HG03565 (cell line): ENCODE measurements around the gene CCDC28B.

Source experiments
- ATAC-seq: cut with Tn5 transposase; IDR thresholded peaks from one replicate; pipeline ENCODE4 v1.9.1; 2021; ENCODE audit warnings: mild to moderate bottlenecking, moderate library complexity; ENCODE audit not compliant: unreplicated experiment

The CCDC28B gene

DNA sequence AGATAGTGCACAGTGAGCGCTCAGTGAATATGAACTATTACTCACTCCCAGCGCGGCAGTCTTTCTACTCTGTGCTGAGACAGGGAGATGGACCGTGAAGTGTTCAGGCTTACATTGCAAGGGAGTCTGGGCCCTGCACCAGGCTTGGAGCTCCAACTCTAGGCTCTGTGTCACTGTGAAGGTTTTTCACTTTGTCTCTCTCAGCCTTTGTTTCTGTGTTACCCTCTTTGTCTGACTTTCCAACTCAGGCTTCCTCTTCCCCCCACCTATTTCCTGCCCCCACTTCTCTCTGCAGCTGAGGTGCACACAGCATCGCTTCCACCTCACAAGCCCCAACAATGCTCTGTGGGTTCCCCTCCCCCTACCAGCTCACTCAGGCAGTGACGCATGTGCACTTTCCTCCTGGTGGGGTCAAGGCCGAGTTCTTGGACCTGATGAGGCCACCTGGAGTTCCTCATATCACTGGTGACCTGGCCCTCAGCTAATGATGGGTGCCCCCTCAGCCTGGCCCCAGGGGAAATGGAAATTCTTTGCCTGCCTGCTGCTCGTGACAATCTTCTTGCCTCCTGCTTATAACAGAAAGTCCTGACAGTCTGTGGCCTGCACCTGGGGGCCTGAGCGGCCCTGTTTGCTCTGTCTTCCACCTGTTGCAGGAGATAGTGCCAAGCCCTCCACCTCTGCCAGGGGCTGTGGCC lies 49.6 kb downstream of the CCDC28B start:
- ATAC-seq = peak; percentile 35

- ATAC-seq = no peak
Observed at GRCh38 chr1:32250893-32251716, 50.7 kb downstream of the CCDC28B start, which contains the start of gene LCK. TSS of gene LCK (plus strand) at chr1:32251265. CDS start at chr1:32274330, 23,065 bp downstream.
